ENCODE data around the gene CYB5B. TPM values are rescaled to one million over a fixed set of nuclear protein-coding genes. Genes with fewer than 3 reads are reported as not detected.
"Not testable (repeated sequence)": the region's sequence is repeated elsewhere in the genome, so short reads cannot be mapped to it uniquely, and the experiment has no call there.

The CYB5B gene
- total and polyA plus RNA-seq, 2 experiments from 2014 or later: 27.9 to 149 TPM

DNA sequence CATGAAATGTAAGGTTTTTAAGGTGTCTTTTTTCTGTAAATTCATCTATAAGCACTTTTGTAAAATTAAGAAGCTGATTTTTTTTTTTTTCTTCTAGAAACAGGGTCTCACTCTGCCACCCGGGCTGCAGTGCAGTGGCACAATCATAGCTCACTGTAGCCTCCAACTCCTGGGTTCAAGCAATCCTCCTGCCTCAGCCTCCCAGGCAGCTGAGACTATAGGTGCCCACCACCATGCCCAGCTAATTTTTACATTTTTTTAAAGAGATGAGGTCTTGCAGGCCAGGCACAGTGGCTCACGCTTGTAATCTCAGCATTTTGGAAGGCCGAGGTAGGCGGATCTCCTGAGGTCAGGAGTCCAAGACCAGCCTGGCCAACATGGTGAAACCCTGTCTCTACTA, 4.5 kb upstream of the CYB5B start:
- TF ChIP-seq, protein P1, sequence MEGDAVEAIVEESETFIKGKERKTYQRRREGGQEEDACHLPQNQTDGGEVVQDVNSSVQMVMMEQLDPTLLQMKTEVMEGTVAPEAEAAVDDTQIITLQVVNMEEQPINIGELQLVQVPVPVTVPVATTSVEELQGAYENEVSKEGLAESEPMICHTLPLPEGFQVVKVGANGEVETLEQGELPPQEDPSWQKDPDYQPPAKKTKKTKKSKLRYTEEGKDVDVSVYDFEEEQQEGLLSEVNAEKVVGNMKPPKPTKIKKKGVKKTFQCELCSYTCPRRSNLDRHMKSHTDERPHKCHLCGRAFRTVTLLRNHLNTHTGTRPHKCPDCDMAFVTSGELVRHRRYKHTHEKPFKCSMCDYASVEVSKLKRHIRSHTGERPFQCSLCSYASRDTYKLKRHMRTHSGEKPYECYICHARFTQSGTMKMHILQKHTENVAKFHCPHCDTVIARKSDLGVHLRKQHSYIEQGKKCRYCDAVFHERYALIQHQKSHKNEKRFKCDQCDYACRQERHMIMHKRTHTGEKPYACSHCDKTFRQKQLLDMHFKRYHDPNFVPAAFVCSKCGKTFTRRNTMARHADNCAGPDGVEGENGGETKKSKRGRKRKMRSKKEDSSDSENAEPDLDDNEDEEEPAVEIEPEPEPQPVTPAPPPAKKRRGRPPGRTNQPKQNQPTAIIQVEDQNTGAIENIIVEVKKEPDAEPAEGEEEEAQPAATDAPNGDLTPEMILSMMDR (IDR thresholded peaks at IDR 0.05; ENCODE audit: low read depth, low read length): no peak
- H3K27me3 ChIP-seq: no peaks in the 10 kb centered on the region
- H3K4me1 ChIP-seq (ENCODE audit: low read depth): no peaks in the 10 kb centered on the region
- no peak overlapping the region for H3K4me3 ChIP-seq
- H3K27ac ChIP-seq: no peak overlapping the region
- no peak for DNase-seq (ENCODE audit: low read depth in 1 of 2, low spot score in 1 of 2)
- H3K36me3 ChIP-seq: no peaks in the 10 kb centered on the region
- no peaks in the 10 kb centered on the region for H3K9me3 ChIP-seq (ENCODE audit: low read depth)

DNA sequence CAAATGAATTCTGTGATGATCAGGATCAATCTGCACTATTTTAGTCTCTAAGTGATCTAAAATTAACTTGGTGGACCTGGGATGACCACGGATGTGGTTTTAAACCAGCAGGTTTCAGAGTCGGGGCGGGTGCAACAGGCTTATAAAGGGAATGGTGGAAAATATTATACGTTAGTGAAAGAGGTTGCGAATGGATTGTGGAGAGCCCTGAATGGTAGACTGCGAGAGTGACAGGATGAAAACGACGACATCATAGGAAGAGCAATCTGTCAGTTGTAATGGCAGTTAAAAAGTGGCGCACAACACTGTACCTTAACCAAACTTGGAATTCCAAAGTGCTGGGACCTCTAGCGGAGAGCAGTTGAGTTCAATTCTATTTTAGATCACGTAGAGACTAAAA, 1.2 kb upstream of the CYB5B start:
- no peaks in the 10 kb centered on the region for H3K9me3 ChIP-seq (ENCODE audit: low read depth)
- H3K27ac ChIP-seq: peak overlapping the region; percentile 66
- no peaks in the 10 kb centered on the region for H3K36me3 ChIP-seq
- peaks cover 7% of the 10 kb centered on the region for H3K4me1 ChIP-seq (ENCODE audit: low read depth)
- H3K4me3 ChIP-seq: no peak overlapping the region
- no peaks in the 10 kb centered on the region for H3K27me3 ChIP-seq
- TF ChIP-seq, protein P1 (IDR thresholded peaks at IDR 0.05; ENCODE audit: low read depth, low read length): no peak
- DNase-seq (ENCODE audit: low read depth in 1 of 2, low spot score in 1 of 2): no peak

DNA sequence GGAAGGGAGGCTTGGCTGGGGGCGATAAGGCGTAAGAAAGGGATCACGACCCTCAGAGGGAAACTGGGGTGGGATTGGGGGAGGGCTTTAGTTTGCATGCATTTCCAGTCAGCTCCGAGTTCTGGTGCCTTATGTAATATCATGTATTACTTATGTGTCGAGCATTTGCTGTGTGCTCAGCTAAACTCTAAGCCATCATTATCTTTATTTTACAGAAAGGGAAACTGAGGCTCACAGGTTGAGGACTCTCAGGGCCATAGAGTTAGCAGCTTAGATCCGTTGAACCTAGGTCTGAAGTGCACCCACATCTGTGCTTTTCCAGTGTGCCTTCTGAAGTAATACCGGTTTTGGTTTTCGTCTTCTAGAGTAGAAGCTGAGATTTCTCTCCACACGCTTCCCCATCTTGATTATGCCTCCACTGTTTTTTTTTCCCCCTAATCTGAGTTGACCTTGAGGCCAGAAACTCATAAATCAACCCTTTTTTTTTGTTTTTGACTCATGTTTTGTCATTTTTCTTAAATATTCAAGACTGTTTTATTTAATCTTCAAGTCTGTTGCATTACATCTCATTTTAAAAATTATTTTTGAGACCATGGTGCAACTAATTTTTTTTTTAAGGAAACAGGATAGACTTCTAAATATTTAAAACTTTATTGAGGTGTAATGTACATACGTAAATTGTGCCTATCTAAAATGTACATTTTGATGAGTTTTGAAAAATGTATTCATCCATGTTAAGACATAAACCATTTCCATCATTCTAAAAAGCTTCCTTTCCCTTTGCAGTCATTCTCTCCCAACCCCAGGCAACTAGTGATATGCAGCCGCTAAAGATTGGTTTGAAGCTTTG, 741 bp downstream of the CYB5B start:
- H3K36me3 ChIP-seq: peaks cover 4% of the 10 kb centered on the region
- H3K27ac ChIP-seq: peak overlapping the region; percentile 83
- H3K4me3 ChIP-seq: peak overlapping the region; percentile 85
- DNase-seq (ENCODE audit: low read depth in 1 of 2, low spot score in 1 of 2): no peak
- TF ChIP-seq, protein P1 (IDR thresholded peaks at IDR 0.05; ENCODE audit: low read depth, low read length): no peak
- H3K4me1 ChIP-seq (ENCODE audit: low read depth): peaks cover 7% of the 10 kb centered on the region
- H3K9me3 ChIP-seq (ENCODE audit: low read depth): no peaks in the 10 kb centered on the region
- H3K27me3 ChIP-seq: no peaks in the 10 kb centered on the region

DNA sequence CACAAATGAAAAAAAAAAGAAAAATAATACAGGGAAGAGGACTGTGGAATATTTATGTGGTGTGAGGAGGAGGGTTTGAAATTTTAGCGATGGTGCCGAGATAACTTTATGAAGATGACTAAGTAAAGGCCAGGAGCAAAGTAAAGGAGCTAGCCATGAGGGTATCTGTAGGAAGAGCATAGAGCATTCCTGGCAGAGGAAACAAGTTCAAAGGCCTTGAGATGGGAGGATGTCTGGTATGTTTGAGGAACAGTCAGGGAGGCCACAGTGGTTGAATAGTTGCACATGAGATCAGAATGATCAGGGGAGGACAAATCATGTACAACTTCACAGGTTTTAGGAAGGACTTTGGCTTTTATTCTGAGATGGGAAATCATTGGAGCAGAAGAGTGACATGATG, 4.2 kb downstream of the CYB5B start:
- H3K9me3 ChIP-seq (ENCODE audit: low read depth): no peaks in the 10 kb centered on the region
- no peak overlapping the region for H3K27ac ChIP-seq
- TF ChIP-seq, protein P1 (IDR thresholded peaks at IDR 0.05; ENCODE audit: low read depth, low read length): no peak
- H3K4me3 ChIP-seq: no peak overlapping the region
- DNase-seq (ENCODE audit: low read depth in 1 of 2, low spot score in 1 of 2): no peak
- peaks cover 15% of the 10 kb centered on the region for H3K36me3 ChIP-seq
- peaks cover 7% of the 10 kb centered on the region for H3K4me1 ChIP-seq (ENCODE audit: low read depth)
- no peaks in the 10 kb centered on the region for H3K27me3 ChIP-seq

DNA sequence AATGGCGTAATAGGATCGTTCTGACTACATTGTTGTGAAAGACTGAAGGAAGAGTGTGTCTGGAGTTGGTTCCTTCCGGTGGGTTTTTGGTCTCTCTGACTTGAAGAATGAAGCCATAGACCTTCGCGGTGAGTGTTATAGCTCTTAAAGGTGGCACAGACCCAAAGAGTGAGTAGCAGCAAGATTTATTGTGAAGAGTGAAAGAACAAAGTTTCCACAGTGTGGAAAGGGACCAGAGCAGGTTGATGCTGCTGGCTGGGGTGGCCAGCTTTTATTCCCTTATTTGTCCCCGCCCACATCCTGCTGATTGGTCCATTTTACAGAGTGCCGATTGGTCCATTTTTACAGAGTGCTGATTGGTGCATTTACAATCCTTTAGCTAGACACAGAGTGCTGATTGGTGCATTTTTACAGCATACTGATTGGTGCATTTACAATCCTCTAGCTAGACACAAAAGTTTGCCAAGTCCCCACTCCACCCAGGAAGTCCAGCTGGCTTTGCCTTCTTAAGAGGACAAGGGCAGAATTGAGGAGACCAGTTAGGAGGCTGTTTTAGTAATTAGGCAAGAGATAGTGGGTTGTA, 4.7 kb downstream of the CYB5B start:
- not testable (repeated sequence) for H3K4me1 ChIP-seq (ENCODE audit: low read depth); H3K9me3 ChIP-seq (ENCODE audit: low read depth); H3K4me3 ChIP-seq; H3K27me3 ChIP-seq; H3K27ac ChIP-seq; DNase-seq (ENCODE audit: low read depth in 1 of 2, low spot score in 1 of 2)
- peaks cover 15% of the 10 kb centered on the region for H3K36me3 ChIP-seq

DNA sequence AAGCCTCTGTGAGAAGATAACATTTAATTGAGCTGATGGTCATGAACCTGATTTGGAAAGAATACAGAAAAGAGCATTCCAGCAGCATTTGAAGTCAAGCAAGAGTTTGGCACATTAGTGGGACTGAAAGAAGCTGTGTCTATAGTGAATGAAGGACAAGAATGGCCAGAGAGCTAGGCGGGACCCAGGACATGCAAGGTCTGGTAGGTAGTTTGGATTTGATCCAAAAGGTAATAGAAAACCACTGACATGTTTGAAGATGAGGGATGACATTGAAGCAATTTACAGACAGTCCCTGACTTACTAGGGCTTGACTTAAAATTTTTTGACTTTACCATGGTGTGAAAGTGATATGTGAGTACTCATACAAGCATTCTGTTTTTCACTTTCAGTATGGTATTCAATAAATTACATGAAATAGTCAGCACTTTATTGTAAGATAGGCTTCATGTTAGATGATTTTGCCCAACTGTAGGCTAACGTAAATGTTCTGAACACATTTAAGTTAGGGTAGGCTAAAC, 7.6 kb downstream of the CYB5B start:
- H3K9me3 ChIP-seq (ENCODE audit: low read depth): no peaks in the 10 kb centered on the region
- peaks cover 15% of the 10 kb centered on the region for H3K36me3 ChIP-seq
- H3K27ac ChIP-seq: no peak overlapping the region
- TF ChIP-seq, protein P1 (IDR thresholded peaks at IDR 0.05; ENCODE audit: low read depth, low read length): no peak
- H3K27me3 ChIP-seq: no peaks in the 10 kb centered on the region
- peaks cover 6% of the 10 kb centered on the region for H3K4me1 ChIP-seq (ENCODE audit: low read depth)
- no peak overlapping the region for H3K4me3 ChIP-seq
- DNase-seq (ENCODE audit: low read depth in 1 of 2, low spot score in 1 of 2): no peak

Data from cardiac muscle cell (in vitro differentiated cells and primary cell).